Measurements from ENCODE around the gene CD81. TPM values are rescaled to one million over a fixed set of nuclear protein-coding genes. Genes with fewer than 3 reads are reported as not detected.

CD81 gene
- total RNA-seq, 4 donors from 2014 or later, result 499 to 1,242 (median 673) TPM

GRCh38 chr11:2432171-2432621, 55.1 kb downstream of the CD81 start:
- no peak for TF ChIP-seq CTCF (IDR thresholded peaks at IDR 0.05; ENCODE audit: low read depth)

GRCh38 chr11:2432628-2433071, 55.5 kb downstream of the CD81 start:
- TF ChIP-seq CTCF (IDR thresholded peaks at IDR 0.05; ENCODE audit: low read depth), result no peak

- TF ChIP-seq CTCF (IDR thresholded peaks at IDR 0.05; ENCODE audit: low read depth), result no peak
Measured at GRCh38 chr11:2433106-2433925, 56.2 kb downstream of the CD81 start.

- TF ChIP-seq CTCF (IDR thresholded peaks at IDR 0.05; ENCODE audit: low read depth), result no peak
Measured at GRCh38 chr11:2434008-2434407, 56.9 kb downstream of the CD81 start.

- TF ChIP-seq CTCF (IDR thresholded peaks at IDR 0.05; ENCODE audit: low read depth), result no peak
Measured at GRCh38 chr11:2434506-2435255, 57.6 kb downstream of the CD81 start.

GRCh38 chr11:2435288-2436012, 58.3 kb downstream of the CD81 start:
- no peak for TF ChIP-seq CTCF (IDR thresholded peaks at IDR 0.05; ENCODE audit: low read depth)
